ENCODE measurements around the gene LTBP2. TPM values are rescaled to one million over a fixed set of nuclear protein-coding genes. Genes with fewer than 3 reads are reported as not detected.

LTBP2 gene
- total RNA-seq, 2 experiments from 2014 or later: 0.12 to 0.18 TPM

DNA sequence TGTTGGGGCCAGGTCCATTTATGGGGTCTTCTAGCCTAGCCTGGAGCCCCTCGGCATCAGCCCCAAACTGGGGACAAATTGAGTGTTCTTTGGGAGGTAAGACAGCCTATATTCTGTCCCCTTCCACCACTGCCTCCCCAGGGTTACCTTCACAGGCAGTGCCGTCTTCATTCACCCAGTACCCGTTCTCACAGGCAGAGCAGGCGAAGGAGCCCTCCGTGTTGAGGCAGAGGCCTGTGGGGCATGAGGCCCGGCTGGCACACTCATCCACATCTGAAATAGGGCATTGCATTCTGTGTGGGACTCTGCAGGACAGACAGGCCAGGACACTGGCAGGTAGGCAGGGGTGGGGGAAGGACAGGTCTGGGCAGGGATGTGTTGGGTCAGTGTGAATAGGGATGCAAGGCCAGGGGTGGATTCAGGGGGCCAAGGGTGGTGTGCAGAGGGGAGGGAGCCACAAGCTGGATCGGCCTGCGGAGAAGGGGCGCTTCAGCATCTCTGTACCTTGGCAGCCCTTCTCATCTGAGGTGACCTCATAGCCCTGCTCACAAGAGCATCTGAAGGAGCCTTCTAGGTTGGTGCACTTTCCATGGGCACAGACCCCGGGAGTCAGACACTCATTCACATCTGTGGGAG, 102.3 kb downstream of the LTBP2 start:
- no peak overlapping the region for H3K27ac Mint-ChIP-seq
- no peak overlapping the region for H3K4me3 Mint-ChIP-seq
- H3K9me3 Mint-ChIP-seq (ENCODE audit: low read depth): no peaks in the 10 kb centered on the region
- peaks cover 8% of the 10 kb centered on the region for H3K4me1 Mint-ChIP-seq
- DNase-seq (no peak), ATAC-seq (no peak)
- CTCF ChIA-PET: no interaction called here
- peaks cover 28% of the 10 kb centered on the region for H3K27me3 Mint-ChIP-seq
- H3K36me3 Mint-ChIP-seq: no peaks in the 10 kb centered on the region

- no peak for DNase-seq
- Mint-ChIP-seq H3K4me3 (no peak overlapping the region), H3K4me1 (peaks cover 2% of the 10 kb centered on the region), H3K9me3 (ENCODE audit: low read depth) (no peaks in the 10 kb centered on the region), H3K27me3 (peaks cover 22% of the 10 kb centered on the region), H3K36me3 (no peaks in the 10 kb centered on the region), H3K27ac (no peak overlapping the region)
- ATAC-seq: no peak
- CTCF ChIA-PET: no interaction called here
These were observed 103.1 kb downstream of the LTBP2 start for GRCh38 chr14:74508844-74509428.

DNA sequence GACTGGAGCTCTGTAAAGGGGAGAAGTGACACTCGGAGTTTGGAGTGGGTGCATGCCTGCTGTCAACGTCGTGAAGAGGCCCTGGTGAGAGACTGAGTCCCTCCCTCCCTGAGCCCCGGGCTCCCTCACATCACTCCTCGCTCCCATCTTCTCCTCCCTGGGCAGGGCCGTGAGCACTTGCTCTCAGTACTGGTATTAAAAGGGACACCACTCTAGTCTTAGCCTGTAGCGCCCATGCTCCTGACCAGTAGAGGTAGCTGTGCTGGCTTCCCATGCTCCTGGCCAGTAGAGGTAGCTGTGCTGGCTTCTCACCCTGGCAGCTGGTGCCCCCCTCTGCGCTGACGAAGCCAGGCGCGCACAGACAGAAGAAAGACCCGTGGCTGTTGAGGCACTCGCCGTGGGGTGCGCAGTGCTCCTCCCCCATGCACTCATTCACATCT, 103.7 kb downstream of the LTBP2 start:
- Mint-ChIP-seq H3K4me3 (no peak overlapping the region), H3K9me3 (ENCODE audit: low read depth) (no peaks in the 10 kb centered on the region), H3K4me1 (no peaks in the 10 kb centered on the region), H3K27ac (no peak overlapping the region), H3K36me3 (no peaks in the 10 kb centered on the region), H3K27me3 (peaks cover 17% of the 10 kb centered on the region)
- CTCF ChIA-PET: no interaction called here
- DNase-seq (no peak), ATAC-seq (no peak)

DNA sequence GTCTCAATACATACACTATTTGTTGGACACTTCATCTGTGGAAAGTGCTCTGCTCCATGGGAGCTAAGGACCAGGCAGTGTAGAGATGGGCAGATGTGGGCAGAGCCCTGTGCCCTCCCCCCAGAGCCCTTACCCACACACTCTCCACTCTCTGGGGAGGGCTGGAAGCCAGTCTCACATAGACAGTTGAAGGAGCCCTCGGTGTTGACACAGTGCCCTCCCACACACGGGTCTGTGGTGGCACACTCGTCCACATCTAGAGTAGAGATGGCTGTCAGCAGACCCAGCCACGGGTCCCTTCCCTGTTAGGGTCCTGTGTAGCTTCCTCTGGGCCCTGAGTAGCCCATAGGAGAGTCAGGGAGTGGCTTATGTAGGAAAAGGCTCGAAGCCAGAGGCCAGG, 104.2 kb downstream of the LTBP2 start:
- DNase-seq (no peak), ATAC-seq (no peak)
- H3K36me3 Mint-ChIP-seq: no peaks in the 10 kb centered on the region
- peaks cover 12% of the 10 kb centered on the region for H3K27me3 Mint-ChIP-seq
- no peaks in the 10 kb centered on the region for H3K4me1 Mint-ChIP-seq
- CTCF ChIA-PET: no interaction called here
- no peak overlapping the region for H3K27ac Mint-ChIP-seq
- no peak overlapping the region for H3K4me3 Mint-ChIP-seq
- H3K9me3 Mint-ChIP-seq (ENCODE audit: low read depth): no peaks in the 10 kb centered on the region

DNA sequence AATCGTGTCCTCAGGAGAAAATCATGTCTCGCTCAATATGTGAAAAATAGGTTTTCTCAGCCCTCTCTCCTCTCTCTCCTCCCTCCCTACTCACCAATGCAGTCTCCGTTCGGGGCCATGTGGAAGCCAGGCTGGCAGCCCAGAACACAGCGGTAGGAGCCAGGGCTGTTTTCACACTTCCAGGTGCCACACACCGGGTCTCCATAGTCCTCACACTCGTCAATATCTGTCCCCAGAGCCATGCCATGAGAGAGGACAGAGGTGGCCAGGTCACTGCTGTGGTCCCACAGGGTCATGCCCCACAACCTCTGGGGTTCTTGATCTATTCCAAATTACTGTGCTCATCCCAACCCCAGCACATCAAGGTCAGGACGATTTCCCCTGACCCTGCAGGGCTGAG, 105.0 kb downstream of the LTBP2 start:
- ATAC-seq (no peak), DNase-seq (no peak)
- no peak overlapping the region for H3K27ac Mint-ChIP-seq
- no peaks in the 10 kb centered on the region for H3K9me3 Mint-ChIP-seq (ENCODE audit: low read depth)
- no peaks in the 10 kb centered on the region for H3K36me3 Mint-ChIP-seq
- CTCF ChIA-PET: no interaction called here
- no peak overlapping the region for H3K4me3 Mint-ChIP-seq
- no peaks in the 10 kb centered on the region for H3K4me1 Mint-ChIP-seq
- H3K27me3 Mint-ChIP-seq: peaks cover 10% of the 10 kb centered on the region

- Mint-ChIP-seq H3K4me1 (no peaks in the 10 kb centered on the region), H3K27ac (no peak overlapping the region), H3K9me3 (ENCODE audit: low read depth) (no peaks in the 10 kb centered on the region), H3K27me3 (peaks cover 10% of the 10 kb centered on the region), H3K36me3 (no peaks in the 10 kb centered on the region), H3K4me3 (no peak overlapping the region)
- CTCF ChIA-PET: interaction anchor here (1.3 kb wide), 1 partner anchor 8 kb away, joined by 6 read pairs; no protein-coding TSS in a partner anchor
- ATAC-seq: no peak
- no peak for DNase-seq
These were observed 105.6 kb downstream of the LTBP2 start for GRCh38 chr14:74506411-74506851.

DNA sequence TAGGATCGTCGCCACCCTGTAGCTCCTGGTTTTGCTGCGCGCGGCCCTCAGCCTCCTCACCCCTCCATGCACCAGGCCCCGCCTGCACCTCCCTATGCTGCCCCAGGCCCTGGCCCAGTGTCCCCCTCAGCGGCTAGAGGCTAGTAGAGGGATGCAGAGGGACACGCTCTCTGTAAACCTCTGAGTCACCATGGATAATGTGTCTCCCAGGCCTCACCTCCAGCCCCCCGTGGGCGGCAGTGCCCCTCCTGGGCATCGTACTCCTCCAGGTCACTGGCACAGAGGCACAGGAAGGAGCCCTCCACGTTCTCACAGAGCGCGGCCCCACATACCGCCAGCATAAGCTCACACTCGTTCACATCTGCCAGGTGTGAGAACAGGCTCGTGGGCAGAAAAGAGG, 106.2 kb downstream of the LTBP2 start:
- Mint-ChIP-seq H3K36me3 (no peaks in the 10 kb centered on the region), H3K4me1 (no peaks in the 10 kb centered on the region), H3K9me3 (ENCODE audit: low read depth) (no peaks in the 10 kb centered on the region), H3K4me3 (no peak overlapping the region), H3K27me3 (peaks cover 7% of the 10 kb centered on the region), H3K27ac (no peak overlapping the region)
- DNase-seq (no peak), ATAC-seq (no peak)
- CTCF ChIA-PET: interaction anchor here (1.3 kb wide), 1 partner anchor 9 kb away, joined by 6 read pairs; no protein-coding TSS in a partner anchor

GRCh38 chr14:74504874-74505720, 106.9 kb downstream of the LTBP2 start:
- no peak overlapping the region for H3K27ac Mint-ChIP-seq
- CTCF ChIA-PET: interaction anchor here (1.3 kb wide), 1 partner anchor 9 kb away, joined by 6 read pairs; no protein-coding TSS in a partner anchor
- H3K4me3 Mint-ChIP-seq: no peak overlapping the region
- DNase-seq (no peak), ATAC-seq (no peak)
- H3K27me3 Mint-ChIP-seq: peaks cover 7% of the 10 kb centered on the region
- no peaks in the 10 kb centered on the region for H3K36me3 Mint-ChIP-seq
- H3K4me1 Mint-ChIP-seq: no peaks in the 10 kb centered on the region
- no peaks in the 10 kb centered on the region for H3K9me3 Mint-ChIP-seq (ENCODE audit: low read depth)

- DNase-seq (no peak), ATAC-seq (no peak)
- Mint-ChIP-seq H3K4me3 (no peak overlapping the region), H3K27me3 (peaks cover 7% of the 10 kb centered on the region), H3K4me1 (no peaks in the 10 kb centered on the region), H3K27ac (no peak overlapping the region), H3K9me3 (ENCODE audit: low read depth) (no peaks in the 10 kb centered on the region), H3K36me3 (no peaks in the 10 kb centered on the region)
- CTCF ChIA-PET: no interaction called here
These were observed 107.6 kb downstream of the LTBP2 start for GRCh38 chr14:74504412-74504811.

- no peak for ATAC-seq
These were observed 108.1 kb downstream of the LTBP2 start for GRCh38 chr14:74503938-74504335.

DNA sequence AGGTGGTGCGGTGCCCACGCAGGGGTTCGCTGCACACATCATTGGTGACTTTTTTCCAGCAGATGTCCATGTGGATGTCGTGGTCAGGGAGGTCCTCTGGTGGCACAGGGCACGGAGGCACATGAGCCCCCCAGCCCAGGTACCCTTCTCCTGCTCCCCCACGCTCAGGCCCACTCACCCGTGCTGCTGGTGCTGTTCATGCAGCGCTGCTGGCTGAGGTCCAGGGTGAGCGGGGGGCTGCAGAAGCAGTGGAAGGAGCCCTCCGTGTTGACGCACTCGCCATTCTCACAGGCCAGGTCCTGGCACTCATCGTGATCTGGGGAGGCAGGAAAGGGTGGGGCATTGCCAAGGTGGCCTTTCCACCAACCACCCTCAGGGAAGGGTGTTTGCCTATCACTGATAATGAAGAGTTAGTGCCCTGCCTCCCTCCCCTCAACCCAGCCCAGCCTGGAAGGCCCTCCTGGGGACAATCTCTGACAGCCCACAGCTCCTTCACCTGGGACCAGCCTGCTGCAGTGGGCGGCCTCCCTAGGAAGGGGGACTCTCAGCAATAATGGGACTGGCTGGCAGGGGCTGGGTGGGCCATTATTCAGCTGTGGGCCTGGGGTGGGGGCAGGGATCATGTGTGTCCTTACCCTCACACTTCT, 108.6 kb downstream of the LTBP2 start:
- Mint-ChIP-seq H3K27me3 (peaks cover 7% of the 10 kb centered on the region), H3K9me3 (ENCODE audit: low read depth) (no peaks in the 10 kb centered on the region), H3K4me3 (no peak overlapping the region), H3K27ac (no peak overlapping the region), H3K4me1 (no peaks in the 10 kb centered on the region), H3K36me3 (no peaks in the 10 kb centered on the region)
- DNase-seq (no peak), ATAC-seq (no peak)
- CTCF ChIA-PET: interaction anchor here (1.4 kb wide), 1 partner anchor 11 kb away, joined by 3 read pairs; no protein-coding TSS in a partner anchor

More at GRCh38 chr14:74503938-74504335, 108.1 kb downstream of the LTBP2 start:
- H3K27ac Mint-ChIP-seq: no peak overlapping the region
- no peak overlapping the region for H3K4me3 Mint-ChIP-seq
- CTCF ChIA-PET: interaction anchor here (1.4 kb wide), 1 partner anchor 11 kb away, joined by 3 read pairs; no protein-coding TSS in a partner anchor
- DNase-seq: no peak
- no peaks in the 10 kb centered on the region for H3K36me3 Mint-ChIP-seq
- H3K4me1 Mint-ChIP-seq: no peaks in the 10 kb centered on the region
- peaks cover 7% of the 10 kb centered on the region for H3K27me3 Mint-ChIP-seq
- no peaks in the 10 kb centered on the region for H3K9me3 Mint-ChIP-seq (ENCODE audit: low read depth)

DNA sequence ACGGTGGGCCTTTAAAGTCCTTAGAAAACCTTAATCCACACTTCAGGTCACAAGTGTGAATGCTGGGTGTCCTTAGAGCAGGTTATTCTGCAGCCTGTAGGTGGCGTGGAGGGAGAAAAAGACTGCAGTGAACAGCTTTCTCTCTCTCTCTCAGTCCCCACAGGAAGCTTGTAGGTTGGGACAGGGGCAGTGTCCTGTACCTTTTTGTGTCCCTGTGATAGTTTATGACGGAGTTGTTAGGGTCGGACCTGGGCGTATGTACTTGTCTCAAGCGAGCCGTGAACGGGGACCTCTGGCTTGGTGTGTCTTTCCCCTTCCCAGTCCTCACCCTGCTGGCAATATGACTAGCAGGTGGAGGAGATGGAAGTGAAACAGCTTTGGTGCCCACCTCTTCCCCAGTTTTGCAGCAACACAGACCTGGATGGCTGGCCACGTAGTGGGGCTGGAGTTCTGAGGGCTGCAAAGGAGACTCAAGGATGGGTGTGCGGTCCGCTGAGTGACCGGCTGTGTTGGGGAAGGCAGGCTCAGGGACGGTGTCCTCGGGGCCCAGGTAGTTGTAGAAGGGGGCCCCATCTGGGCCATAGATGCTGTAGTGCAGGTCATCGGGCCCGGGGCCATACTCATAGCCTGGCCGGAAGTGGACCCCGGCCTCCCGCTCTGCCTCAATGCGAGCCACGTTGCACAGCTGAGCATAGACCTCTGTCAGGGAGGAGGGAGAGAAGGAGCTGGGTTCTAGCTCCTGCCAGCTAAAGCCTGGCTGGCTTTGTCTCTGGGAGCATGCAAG, 109.6 kb downstream of the LTBP2 start:
- Mint-ChIP-seq H3K9me3 (ENCODE audit: low read depth) (no peaks in the 10 kb centered on the region), H3K4me3 (no peak overlapping the region), H3K27me3 (peaks cover 5% of the 10 kb centered on the region), H3K27ac (no peak overlapping the region), H3K4me1 (no peaks in the 10 kb centered on the region), H3K36me3 (no peaks in the 10 kb centered on the region)
- peak; percentile 63 for ATAC-seq
- peak; percentile 52 for DNase-seq
- CTCF ChIA-PET: interaction anchor here (0.8 to 1.4 kb wide), 4 partner anchors 9 to 110 kb away, joined by 3 to 7 read pairs (median 3); partner anchors contain the start of genes ISCA2 and NPC2

Measured in activated CD8-positive, alpha-beta memory T cell treated with anti-CD3 and anti-CD28 coated beads, Interleukin-2, amount 10 ng/mL, durations not matched to agents 7 days and 5 days (primary cell).